AG04449 (cell line): ENCODE results near the gene CERCAM.
"Not testable (repeated sequence)": the region's sequence is repeated elsewhere in the genome, so short reads cannot be mapped to it uniquely, and the experiment has no call there.

Experiments
- CTCF ChIA-PET: fragments of 350-600 bp; formaldehyde crosslinking; extraction: SDS; loops from one replicate; lab custom pipeline; 2021; ENCODE audit warnings: antibody characterized with exemption; lab: Yijun Ruan, JAX
- POLR2A ChIA-PET: fragments of 400-600, 350-600 bp; formaldehyde crosslinking; extraction: SDS; loops from one replicate; lab custom pipeline; 2020; ENCODE audit warnings: antibody characterized with exemption, inconsistent platforms; lab: Yijun Ruan, JAX
- DNase-seq: peaks from one replicate; pipeline ENCODE4 v3.0.0-alpha.2; 2010; ENCODE audit warnings: low read depth, low spot score
- H3K4me3 ChIP-seq: 2 replicates; pipeline ENCODE4 v1.5.1; 2011; ENCODE audit warnings: low read depth, mild to moderate bottlenecking, control low read depth, low read length
- TF ChIP-seq, protein P1 (sequence below): IDR thresholded peaks from one replicate; pipeline ENCODE4 v1.5.1; 2011; ENCODE audit warnings: mild to moderate bottlenecking, moderate library complexity, low read length, control low read depth, inconsistent platforms; ENCODE audit not compliant: insufficient read depth; ENCODE audit errors: missing control alignments

CERCAM gene

DNA sequence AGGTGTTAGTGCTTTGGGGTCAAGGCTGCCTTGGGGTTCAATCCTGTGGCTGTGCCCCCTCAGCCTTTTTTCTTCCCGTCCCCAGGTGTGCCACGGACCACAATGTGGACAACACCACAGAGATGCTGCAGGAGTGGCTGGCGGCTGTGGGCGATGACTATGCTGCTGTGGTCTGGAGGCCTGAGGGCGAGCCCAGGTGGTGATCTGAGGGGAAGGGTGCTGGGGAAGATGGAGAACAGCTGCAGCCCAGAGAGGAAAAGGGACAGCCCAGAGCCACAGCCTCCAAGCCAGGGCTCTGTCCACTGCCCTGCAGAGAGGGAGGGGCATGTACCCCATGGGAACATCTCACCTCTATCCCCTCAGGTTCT lies 2.1 kb downstream of the CERCAM start:
- POLR2A ChIA-PET = interaction anchor here (1.7 kb wide), 1 partner anchor 130 kb away, joined by 6 read pairs; the partner anchor contains the start of gene SPTAN1
- DNase-seq = no peak
- no peak overlapping the region for H3K4me3 ChIP-seq
- TF ChIP-seq, protein P1, sequence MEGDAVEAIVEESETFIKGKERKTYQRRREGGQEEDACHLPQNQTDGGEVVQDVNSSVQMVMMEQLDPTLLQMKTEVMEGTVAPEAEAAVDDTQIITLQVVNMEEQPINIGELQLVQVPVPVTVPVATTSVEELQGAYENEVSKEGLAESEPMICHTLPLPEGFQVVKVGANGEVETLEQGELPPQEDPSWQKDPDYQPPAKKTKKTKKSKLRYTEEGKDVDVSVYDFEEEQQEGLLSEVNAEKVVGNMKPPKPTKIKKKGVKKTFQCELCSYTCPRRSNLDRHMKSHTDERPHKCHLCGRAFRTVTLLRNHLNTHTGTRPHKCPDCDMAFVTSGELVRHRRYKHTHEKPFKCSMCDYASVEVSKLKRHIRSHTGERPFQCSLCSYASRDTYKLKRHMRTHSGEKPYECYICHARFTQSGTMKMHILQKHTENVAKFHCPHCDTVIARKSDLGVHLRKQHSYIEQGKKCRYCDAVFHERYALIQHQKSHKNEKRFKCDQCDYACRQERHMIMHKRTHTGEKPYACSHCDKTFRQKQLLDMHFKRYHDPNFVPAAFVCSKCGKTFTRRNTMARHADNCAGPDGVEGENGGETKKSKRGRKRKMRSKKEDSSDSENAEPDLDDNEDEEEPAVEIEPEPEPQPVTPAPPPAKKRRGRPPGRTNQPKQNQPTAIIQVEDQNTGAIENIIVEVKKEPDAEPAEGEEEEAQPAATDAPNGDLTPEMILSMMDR = no peak
- CTCF ChIA-PET = interaction anchor here (1.2 to 5.4 kb wide), 4 partner anchors 13 to 127 kb away, joined by 3 to 70 read pairs (median 23); no protein-coding TSS in a partner anchor

DNA sequence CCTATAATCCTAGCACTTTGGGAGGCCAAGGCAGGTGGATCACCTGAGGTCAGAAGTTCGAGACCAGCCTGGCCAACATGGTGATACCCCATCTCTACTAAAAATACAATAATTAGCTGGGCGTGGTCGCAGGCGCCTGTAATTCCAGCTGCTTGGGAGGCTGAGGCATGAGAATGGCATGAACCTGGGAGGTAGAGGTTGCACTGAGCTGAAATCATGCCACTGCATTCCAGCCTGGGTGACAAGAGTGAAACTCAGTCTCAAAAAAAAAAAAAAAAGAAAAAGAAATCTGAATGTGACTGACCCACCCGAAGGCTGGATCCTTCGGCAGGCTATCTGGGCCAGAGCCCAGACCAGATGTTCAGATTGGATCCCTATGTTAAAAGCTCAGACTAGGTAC lies 2.7 kb downstream of the CERCAM start:
- DNase-seq, H3K4me3 ChIP-seq: not testable (repeated sequence)
- POLR2A ChIA-PET = interaction anchor here (1.7 kb wide), 1 partner anchor 130 kb away, joined by 6 read pairs; the partner anchor contains the start of gene SPTAN1
- CTCF ChIA-PET = interaction anchor here (0.9 to 3.1 kb wide), 3 partner anchors 16 to 127 kb away, joined by 3 to 17 read pairs (median 3); no protein-coding TSS in a partner anchor

DNA sequence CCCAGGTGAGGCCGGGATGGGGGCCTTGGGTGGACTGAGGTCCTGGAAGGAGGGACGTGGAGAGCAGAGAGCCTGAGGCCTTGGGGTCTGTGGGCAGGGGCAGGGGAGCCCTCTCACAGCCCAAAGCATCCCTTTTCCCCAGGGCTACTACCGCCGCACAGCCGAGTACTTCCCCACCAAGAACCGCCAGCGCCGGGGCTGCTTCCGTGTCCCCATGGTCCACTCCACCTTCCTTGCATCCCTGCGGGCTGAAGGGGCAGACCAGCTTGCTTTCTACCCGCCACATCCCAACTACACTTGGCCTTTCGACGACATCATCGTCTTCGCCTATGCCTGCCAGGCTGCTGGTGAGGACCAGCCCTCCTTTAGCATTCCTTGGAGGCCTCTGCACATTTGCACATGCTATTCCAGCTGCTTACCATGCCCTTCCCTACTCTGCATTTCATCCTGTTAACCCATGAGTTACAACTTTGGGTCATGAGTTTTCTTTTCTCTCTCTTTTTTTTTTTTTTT lies 3.7 kb downstream of the CERCAM start:
- ChIA-PET POLR2A (interaction anchor here (1.1 kb wide), 1 partner anchor 17 kb away, joined by 3 read pairs; no protein-coding TSS in a partner anchor), CTCF (interaction anchor here (1.4 to 3.1 kb wide), 2 partner anchors 15 to 62 kb away, joined by 3 to 17 read pairs; no protein-coding TSS in a partner anchor)
- TF ChIP-seq, protein P1 = no peak
- H3K4me3 ChIP-seq = no peak overlapping the region
- DNase-seq = no peak

DNA sequence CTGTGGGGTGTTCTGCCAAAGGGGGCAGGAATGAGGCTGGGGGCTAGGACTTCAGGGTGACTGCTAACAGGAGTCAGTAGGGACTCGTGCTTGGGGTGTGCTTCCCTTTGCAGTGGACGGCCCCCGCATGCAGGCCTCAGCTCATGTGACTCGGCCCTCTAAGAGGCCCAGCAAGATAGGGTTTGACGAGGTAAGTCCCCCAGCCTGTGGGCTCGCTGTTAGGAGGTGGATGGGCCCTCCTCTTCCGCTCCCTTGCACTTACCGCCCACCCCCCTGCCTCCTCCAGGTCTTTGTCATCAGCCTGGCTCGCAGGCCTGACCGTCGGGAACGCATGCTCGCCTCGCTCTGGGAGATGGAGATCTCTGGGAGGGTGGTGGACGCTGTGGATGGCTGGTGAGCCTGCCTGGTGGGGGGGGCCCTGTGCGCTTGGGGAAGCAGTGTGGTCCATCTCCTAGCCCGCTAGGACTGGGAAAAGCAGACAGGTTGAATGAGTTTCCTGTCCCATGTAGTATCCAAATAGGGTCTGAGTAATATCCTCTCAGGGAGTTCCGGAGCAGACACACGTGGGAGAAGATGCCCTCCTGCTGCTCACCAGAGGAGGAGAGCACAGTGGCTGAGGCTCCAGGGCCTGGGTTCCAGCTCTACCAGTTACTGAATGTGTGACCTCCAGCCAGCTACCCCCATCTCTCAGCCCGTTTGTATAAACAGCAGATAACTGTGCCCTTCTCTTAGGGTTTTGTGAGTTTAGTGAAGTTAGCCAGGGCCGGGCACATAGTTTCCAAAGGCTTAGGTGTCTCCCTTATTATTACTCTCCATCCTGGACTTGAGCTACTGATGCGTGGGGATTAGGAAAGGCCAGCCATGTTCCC lies 8.2 kb downstream of the CERCAM start:
- no peak overlapping the region for H3K4me3 ChIP-seq
- ChIA-PET POLR2A (interaction anchor here (0.6 to 1.3 kb wide), 4 partner anchors 9 to 211 kb away, joined by 3 to 4 read pairs (median 4); no protein-coding TSS in a partner anchor), CTCF (interaction anchor here (1.0 to 3.0 kb wide), 5 partner anchors 9 to 66 kb away, joined by 3 to 36 read pairs (median 9); partner anchors contain the start of gene CERCAM)
- TF ChIP-seq, protein P1 = no peak
- no peak for DNase-seq

DNA sequence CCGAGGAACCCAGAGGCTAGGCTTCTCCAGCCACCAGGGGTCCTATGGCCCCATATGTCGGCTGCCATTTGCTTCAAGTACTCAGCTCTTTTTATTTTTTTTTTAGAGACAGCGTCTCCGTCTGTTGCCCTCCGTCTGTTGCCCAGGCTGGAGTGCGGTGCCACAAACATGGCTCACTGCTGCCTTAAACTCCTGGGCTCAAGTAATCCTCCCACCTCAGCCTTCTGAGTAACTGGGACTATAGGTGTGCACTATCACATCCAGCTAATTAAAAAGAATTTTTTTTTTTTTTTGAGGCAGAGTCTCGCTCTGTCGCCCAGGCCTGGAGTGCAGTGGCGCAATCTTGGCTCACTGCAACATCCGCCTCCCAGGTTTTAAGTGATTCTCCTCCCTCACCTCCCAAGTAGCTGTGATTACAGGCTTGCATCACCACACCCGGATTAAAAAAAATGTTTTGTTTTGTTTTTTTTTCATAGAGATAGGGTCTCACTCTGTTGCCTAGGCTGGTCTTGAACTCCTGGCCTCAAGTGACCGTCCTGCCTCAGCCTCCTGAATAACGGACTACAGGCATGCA lies 8.9 kb downstream of the CERCAM start:
- ChIA-PET POLR2A (interaction anchor here (1.0 to 1.3 kb wide), 3 partner anchors 9 to 14 kb away, joined by 3 to 4 read pairs (median 4); no protein-coding TSS in a partner anchor), CTCF (interaction anchor here (1.0 to 3.0 kb wide), 5 partner anchors 9 to 67 kb away, joined by 3 to 36 read pairs (median 9); partner anchors contain the start of gene CERCAM)
- TF ChIP-seq, protein P1 = no peak
- H3K4me3 ChIP-seq = no peak overlapping the region
- DNase-seq = no peak

DNA sequence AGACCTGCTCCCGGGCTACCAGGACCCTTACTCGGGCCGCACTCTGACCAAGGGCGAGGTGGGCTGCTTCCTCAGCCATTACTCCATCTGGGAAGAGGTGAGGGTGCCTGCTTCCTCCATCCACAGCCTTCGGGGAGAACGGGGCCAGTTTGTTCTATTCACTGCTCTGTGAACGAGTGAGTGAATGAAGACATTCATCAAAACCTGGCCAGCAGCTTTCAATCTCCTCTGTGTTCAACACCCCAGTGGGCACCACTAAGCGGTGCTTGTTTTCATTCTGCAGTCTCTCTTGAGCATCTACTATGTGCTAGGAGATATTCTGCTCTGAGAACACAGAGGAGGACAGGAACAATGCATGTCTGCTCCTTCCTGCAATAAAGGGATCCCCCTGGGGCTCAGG lies 10.6 kb downstream of the CERCAM start:
- CTCF ChIA-PET = interaction anchor here (0.6 to 1.0 kb wide), 3 partner anchors 11 to 27 kb away, joined by 3 read pairs; partner anchors contain the start of gene CERCAM
- POLR2A ChIA-PET = no interaction called here

More for the DNA sequence above, 10.6 kb downstream of the CERCAM start:
- no peak for DNase-seq
- H3K4me3 ChIP-seq = no peak overlapping the region
- TF ChIP-seq, protein P1 = no peak
